Parathyroid adenoma (tissue), 2 donors: Measurements from ENCODE around the gene PTPN6.

ENCODE experiments used
- H2AFZ ChIP-seq: fragments of 300-600 bp; sonication (generic); one replicate; pipeline ENCODE4 v1.7.0; 2017; ENCODE audit warnings: antibody characterized with exemption, mild to moderate bottlenecking
- H3K27ac ChIP-seq: fragments of 300-600 bp; sonication (generic); one replicate; pipeline ENCODE4 v1.7.0; 2017
- H3K27me3 ChIP-seq: fragments of 300-600 bp; sonication (generic); one replicate; pipeline ENCODE4 v1.7.0; 2017; ENCODE audit warnings: low read length; ENCODE audit not compliant: control insufficient read depth, insufficient read depth
- H3K36me3 ChIP-seq: fragments of 300-600 bp; sonication (generic); one replicate; pipeline ENCODE4 v1.7.0; 2017; ENCODE audit warnings: low read length; ENCODE audit not compliant: control insufficient read depth, insufficient read depth
- H3K4me1 ChIP-seq: fragments of 300-600 bp; sonication (generic); one replicate; pipeline ENCODE4 v1.7.0; 2017; ENCODE audit warnings: control low read depth
- H3K4me2 ChIP-seq: fragments of 300-600 bp; sonication (generic); one replicate; pipeline ENCODE4 v1.7.0; 2017; ENCODE audit warnings: low read length
- H3K4me3 ChIP-seq: fragments of 300-600 bp; sonication (generic); one replicate; pipeline ENCODE4 v1.7.0; 2017; ENCODE audit warnings: low read depth, low read length
- H3K79me2 ChIP-seq: fragments of 300-600 bp; sonication (generic); one replicate; pipeline ENCODE4 v1.7.0; 2017; ENCODE audit warnings: control low read depth
- H3K9ac ChIP-seq: fragments of 300-600 bp; sonication (generic); one replicate; pipeline ENCODE4 v1.7.0; 2017; ENCODE audit warnings: mild to moderate bottlenecking
- H3K9me3 ChIP-seq: fragments of 300-600 bp; sonication (generic); one replicate; pipeline ENCODE4 v1.7.0; 2017; ENCODE audit warnings: low read length; ENCODE audit not compliant: control insufficient read depth
- TF ChIP-seq, protein P1 (sequence below): fragments of 300-600 bp; sonication (generic); IDR thresholded peaks from one replicate; pipeline ENCODE4 v1.7.0; 2017; ENCODE audit warnings: antibody characterized with exemption, mild to moderate bottlenecking
- donor health status: primary hyperparathyroidism.

The PTPN6 gene

DNA sequence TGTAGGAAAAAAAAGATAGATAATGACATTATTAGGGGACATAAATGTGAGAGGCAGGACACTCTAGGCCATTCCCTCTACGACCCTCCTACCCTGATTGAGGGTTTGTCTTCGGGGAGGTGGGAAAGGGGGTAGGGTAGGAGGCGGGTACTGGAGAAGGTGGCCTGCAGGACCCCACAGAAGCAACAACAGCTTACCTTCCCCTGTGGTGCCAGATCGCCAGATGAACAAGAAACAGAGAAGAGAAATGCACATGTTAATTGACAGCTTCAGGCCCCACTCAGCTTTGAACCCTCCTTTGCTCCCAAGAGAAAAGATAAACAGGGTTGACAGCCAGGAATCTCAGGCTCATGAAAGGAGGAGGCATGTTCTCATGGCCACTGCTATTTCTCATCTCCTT, 14.6 kb downstream of the PTPN6 start:
- H3K27me3 ChIP-seq, result no peaks in the 10 kb centered on the region
- no peak overlapping the region for H3K9ac ChIP-seq
- H3K36me3 ChIP-seq, result no peaks in the 10 kb centered on the region
- H2AFZ ChIP-seq, result no peak overlapping the region
- H3K9me3 ChIP-seq, result no peaks in the 10 kb centered on the region
- H3K4me1 ChIP-seq, result peaks cover 25% of the 10 kb centered on the region
- H3K4me2 ChIP-seq, result no peak overlapping the region
- H3K4me3 ChIP-seq, result no peak overlapping the region
- TF ChIP-seq, protein P1, sequence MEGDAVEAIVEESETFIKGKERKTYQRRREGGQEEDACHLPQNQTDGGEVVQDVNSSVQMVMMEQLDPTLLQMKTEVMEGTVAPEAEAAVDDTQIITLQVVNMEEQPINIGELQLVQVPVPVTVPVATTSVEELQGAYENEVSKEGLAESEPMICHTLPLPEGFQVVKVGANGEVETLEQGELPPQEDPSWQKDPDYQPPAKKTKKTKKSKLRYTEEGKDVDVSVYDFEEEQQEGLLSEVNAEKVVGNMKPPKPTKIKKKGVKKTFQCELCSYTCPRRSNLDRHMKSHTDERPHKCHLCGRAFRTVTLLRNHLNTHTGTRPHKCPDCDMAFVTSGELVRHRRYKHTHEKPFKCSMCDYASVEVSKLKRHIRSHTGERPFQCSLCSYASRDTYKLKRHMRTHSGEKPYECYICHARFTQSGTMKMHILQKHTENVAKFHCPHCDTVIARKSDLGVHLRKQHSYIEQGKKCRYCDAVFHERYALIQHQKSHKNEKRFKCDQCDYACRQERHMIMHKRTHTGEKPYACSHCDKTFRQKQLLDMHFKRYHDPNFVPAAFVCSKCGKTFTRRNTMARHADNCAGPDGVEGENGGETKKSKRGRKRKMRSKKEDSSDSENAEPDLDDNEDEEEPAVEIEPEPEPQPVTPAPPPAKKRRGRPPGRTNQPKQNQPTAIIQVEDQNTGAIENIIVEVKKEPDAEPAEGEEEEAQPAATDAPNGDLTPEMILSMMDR, result no peak
- peaks cover 60% of the 10 kb centered on the region for H3K79me2 ChIP-seq
- peak overlapping the region; percentile 98 for H3K27ac ChIP-seq

DNA sequence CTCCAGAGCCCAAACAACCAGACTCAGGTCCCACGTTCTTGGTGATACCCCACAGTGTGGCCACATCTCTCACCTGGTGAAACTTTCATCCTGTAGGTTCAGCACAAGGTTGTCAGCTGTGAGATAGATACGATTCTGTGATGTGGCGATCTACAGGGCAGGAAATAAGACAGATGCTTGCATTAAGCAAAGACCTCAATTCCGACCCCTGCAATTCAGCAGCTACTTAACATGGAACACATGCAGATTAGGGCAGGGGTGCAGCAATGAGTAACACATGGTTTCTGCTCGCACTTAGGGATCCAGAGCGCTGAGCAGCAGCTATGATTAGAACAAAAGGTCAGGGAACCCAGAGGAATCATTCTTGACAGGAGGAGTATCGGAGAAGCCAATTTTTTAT, 15.2 kb downstream of the PTPN6 start:
- Histone ChIP-seq H2AFZ (no peak overlapping the region), H3K27me3 (no peaks in the 10 kb centered on the region), H3K36me3 (no peaks in the 10 kb centered on the region), H3K9me3 (no peaks in the 10 kb centered on the region), H3K9ac (no peak overlapping the region), H3K4me1 (peaks cover 26% of the 10 kb centered on the region), H3K4me3 (no peak overlapping the region), H3K27ac (no peak overlapping the region), H3K79me2 (peaks cover 61% of the 10 kb centered on the region), H3K4me2 (no peak overlapping the region)
- TF ChIP-seq, protein P1, result no peak

DNA sequence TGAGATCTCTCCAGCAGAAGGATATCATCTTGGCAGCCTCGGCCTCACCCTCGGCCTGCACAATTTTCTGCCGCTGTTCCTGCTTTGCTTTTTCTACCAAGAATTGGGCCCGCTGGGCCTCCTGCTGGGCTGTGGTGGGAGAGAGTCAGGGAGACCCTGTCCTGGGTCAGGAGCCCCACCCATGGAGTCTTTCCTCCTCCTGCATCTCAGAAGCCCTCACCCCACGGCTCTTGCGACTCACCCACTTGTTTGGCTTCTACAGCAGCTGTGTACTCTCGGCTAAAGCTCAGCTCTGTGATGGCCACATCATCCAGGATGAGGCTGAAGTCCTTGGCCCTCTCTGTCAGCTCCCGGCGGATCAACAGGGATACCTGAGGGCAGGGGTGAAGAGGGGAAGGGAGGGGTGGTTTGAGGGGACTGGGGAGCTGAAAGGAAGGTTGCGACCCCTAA, 16.5 kb downstream of the PTPN6 start:
- H3K4me3 ChIP-seq, result no peak overlapping the region
- H3K4me1 ChIP-seq, result peaks cover 24% of the 10 kb centered on the region
- H2AFZ ChIP-seq, result no peak overlapping the region
- no peak overlapping the region for H3K9ac ChIP-seq
- H3K4me2 ChIP-seq, result no peak overlapping the region
- no peak overlapping the region for H3K27ac ChIP-seq
- H3K79me2 ChIP-seq, result peaks cover 64% of the 10 kb centered on the region
- no peaks in the 10 kb centered on the region for H3K36me3 ChIP-seq
- no peaks in the 10 kb centered on the region for H3K9me3 ChIP-seq
- TF ChIP-seq, protein P1, result no peak
- H3K27me3 ChIP-seq, result no peaks in the 10 kb centered on the region

DNA sequence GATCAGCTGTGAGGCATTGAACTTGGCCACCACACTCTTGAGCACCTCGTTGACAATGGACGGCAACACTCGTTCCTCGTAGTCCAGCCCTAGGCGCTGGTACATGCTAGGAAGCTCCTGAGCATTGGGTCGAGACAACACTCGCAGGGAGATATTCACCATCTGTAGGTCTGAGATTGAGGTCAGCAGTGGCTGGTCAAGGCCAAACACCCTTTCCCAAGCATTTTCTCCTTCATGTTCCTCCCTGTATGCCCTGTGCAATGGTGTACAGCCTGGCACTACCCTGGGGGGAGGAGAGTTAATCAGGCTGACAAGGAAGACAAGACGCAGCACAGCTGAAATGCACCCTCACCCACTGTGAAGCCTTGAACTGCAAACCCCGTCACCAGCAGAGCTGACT, 17.3 kb downstream of the PTPN6 start:
- no peaks in the 10 kb centered on the region for H3K36me3 ChIP-seq
- peaks cover 60% of the 10 kb centered on the region for H3K79me2 ChIP-seq
- no peak overlapping the region for H3K9ac ChIP-seq
- no peak overlapping the region for H2AFZ ChIP-seq
- peak overlapping the region; percentile 96 for H3K4me3 ChIP-seq
- no peaks in the 10 kb centered on the region for H3K9me3 ChIP-seq
- H3K27me3 ChIP-seq, result no peaks in the 10 kb centered on the region
- H3K4me1 ChIP-seq, result peaks cover 23% of the 10 kb centered on the region
- TF ChIP-seq, protein P1, result no peak
- no peak overlapping the region for H3K27ac ChIP-seq
- no peak overlapping the region for H3K4me2 ChIP-seq

DNA sequence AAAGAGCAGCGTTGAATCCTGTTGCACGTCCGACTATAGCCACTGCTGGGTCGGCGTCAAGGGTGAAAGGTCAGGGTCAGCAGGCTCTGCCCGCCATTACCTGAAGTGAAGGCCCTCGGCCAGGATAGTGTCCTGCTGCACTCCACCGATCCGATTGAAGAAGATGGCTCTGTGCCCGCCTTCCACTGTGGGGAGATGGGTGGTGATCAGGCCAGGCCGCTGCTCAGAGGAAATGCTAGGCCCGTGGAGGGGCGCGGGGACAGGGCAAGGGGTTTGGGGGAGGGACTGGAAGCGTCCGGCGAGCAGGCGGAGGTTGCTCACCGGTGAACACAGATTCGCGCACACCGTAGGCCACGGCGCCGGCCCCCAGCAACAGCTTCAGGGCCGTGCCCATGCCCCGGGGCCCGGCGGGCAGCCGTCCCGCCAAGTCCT, 19.0 kb downstream of the PTPN6 start:
- peaks cover 45% of the 10 kb centered on the region for H3K79me2 ChIP-seq
- H3K36me3 ChIP-seq, result no peaks in the 10 kb centered on the region
- peak overlapping the region; percentile 71 for H2AFZ ChIP-seq
- H3K9me3 ChIP-seq, result no peaks in the 10 kb centered on the region
- H3K4me2 ChIP-seq, result peak overlapping the region; percentile 69
- H3K4me1 ChIP-seq, result peaks cover 15% of the 10 kb centered on the region
- peak overlapping the region; percentile 77 for H3K9ac ChIP-seq
- peak overlapping the region; percentile 96 for H3K4me3 ChIP-seq
- no peaks in the 10 kb centered on the region for H3K27me3 ChIP-seq
- TF ChIP-seq, protein P1, result no peak
- H3K27ac ChIP-seq, result peak overlapping the region; percentile 78
